Measurements from ENCODE around the gene ZNF575.

ZNF575 gene, protein sequence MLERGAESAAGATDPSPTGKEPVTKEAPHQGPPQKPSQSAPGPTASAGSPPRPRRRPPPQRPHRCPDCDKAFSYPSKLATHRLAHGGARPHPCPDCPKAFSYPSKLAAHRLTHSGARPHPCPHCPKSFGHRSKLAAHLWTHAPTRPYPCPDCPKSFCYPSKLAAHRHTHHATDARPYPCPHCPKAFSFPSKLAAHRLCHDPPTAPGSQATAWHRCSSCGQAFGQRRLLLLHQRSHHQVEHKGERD

DNA sequence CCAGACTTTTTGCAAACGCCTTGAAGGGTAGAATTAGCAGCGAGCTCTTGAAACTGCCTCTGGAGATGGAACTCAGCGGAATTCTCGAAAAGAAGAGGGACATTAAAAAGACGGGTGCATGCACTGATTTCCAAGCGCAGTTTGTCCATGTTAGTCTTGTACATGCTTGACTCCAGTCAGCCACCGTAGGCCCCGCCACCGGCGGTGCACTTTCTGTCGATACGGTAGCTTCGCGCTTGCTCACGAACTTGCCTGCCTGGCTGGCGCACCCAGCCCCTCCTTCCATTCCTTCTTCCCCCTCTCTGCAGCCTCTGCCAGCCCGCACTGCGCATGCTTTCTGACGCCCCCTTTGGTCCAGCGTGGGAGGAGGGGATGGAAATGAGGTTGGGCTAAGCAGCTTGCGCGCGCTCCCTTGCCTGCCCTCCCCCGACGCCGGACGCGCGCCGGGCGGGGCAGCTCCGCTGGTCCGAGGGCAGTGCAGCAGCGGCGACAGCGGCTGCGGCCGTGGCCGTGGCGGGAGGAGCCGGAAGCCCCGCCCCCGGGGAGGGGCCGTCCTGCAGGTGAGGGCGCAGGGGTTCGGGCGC lies at the start of gene ZNF575:
Gene ZNF575 (plus strand): TSS at position 227 of the 584 bp plus-strand sequence. CDS start 1,235 bp downstream, outside the sequence.
- H3K4me3 ChIP-seq (ENCODE audit: control insufficient read depth, low read depth, low read length), result peak within 1 kb of the TSS; percentile 66
- DNase-seq (ENCODE audit: low read depth), result peak; percentile 95
- TF ChIP-seq, protein P1, sequence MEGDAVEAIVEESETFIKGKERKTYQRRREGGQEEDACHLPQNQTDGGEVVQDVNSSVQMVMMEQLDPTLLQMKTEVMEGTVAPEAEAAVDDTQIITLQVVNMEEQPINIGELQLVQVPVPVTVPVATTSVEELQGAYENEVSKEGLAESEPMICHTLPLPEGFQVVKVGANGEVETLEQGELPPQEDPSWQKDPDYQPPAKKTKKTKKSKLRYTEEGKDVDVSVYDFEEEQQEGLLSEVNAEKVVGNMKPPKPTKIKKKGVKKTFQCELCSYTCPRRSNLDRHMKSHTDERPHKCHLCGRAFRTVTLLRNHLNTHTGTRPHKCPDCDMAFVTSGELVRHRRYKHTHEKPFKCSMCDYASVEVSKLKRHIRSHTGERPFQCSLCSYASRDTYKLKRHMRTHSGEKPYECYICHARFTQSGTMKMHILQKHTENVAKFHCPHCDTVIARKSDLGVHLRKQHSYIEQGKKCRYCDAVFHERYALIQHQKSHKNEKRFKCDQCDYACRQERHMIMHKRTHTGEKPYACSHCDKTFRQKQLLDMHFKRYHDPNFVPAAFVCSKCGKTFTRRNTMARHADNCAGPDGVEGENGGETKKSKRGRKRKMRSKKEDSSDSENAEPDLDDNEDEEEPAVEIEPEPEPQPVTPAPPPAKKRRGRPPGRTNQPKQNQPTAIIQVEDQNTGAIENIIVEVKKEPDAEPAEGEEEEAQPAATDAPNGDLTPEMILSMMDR (conservative IDR thresholded peaks at IDR 0.05; ENCODE audit: control insufficient read depth, insufficient read depth, low read depth, low read length), result no peak

DNA sequence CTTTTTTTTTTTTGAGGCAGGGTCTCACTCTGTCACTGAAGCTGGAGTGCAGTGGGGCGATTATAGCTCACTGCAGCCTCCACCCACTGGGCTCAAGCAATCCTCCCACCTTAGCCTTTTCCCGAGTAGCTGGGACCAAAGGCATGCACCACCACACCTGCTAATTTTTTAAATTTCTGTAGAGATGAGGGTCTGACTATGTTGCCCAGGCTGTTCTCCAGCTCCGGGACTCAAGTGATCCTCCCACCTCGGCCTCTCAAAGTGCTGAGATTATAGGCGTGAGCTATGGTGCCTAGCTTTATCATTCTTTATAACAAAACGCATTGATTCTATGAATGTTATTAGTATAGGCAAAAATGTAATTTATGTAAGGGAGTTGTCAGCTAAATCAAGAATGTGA lies 49.7 kb upstream of the ZNF575 start:
- H3K4me3 ChIP-seq (ENCODE audit: control insufficient read depth, low read depth, low read length), result no peak overlapping the region
- TF ChIP-seq, protein P1 (conservative IDR thresholded peaks at IDR 0.05; ENCODE audit: control insufficient read depth, insufficient read depth, low read depth, low read length), result no peak
- no peak for DNase-seq (ENCODE audit: low read depth)

DNA sequence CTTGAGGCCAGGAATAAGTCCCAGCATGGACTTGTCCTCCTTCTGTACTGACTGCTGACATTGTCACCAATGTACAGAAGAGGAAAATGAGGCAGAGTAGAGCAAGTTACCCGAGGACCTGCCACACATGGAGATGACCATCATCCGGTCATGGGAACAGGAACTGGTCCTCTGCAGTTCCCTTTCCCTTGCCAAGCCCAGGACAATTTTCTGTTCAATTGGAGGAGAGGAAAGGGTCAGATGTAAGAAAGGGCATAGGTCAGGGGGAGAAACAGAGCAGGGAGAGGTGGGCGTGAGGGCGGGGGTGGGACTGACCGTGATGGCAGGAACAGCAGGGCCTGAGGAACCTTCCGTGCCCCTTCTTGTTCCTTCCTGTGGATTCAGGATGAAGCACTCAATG lies 47.0 kb upstream of the ZNF575 start:
- TF ChIP-seq, protein P1 (conservative IDR thresholded peaks at IDR 0.05; ENCODE audit: control insufficient read depth, insufficient read depth, low read depth, low read length), result no peak
- no peak overlapping the region for H3K4me3 ChIP-seq (ENCODE audit: control insufficient read depth, low read depth, low read length)
- no peak for DNase-seq (ENCODE audit: low read depth)

DNA sequence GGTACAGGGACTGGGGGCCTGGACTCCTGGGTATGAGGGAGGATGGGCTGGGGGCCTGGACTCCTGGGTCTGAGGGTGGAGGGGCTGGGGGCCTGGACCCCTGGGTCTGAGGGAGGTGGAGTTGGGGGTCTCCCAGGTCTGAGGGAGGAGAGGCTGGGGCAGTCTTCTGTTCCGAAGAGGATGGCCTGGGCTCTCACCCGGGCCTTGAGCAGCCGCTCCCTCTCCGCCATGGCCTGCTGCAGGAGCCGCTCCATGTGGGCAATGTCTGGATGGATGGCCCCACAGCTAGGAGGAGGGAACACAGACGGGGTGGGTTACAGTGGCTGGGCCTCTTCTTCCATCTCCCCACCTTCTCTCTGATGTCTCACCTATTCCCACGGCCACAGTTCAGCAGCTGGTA lies 46.6 kb upstream of the ZNF575 start:
- no peak overlapping the region for H3K4me3 ChIP-seq (ENCODE audit: control insufficient read depth, low read depth, low read length)

DNA sequence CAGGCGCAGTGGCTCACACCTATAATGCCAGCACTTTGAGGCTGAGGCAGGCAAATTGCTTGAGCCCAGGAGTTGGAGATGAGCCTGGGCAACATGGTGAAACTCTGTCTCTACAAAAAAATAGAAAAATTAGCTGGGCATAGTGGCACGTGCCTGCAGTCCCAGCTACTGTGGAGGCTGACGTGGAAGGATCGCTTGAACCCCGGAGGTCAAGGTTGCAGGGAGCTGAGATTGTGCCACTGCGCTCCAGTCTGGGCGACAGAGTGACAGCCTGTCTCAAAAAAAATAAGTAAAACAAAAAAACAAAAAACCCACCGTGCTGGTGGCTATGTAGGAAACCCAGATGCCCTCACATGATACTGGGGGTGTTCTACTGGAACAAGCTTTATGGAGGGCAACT lies 44.8 kb upstream of the ZNF575 start:
- no peak for DNase-seq (ENCODE audit: low read depth)
- TF ChIP-seq, protein P1 (conservative IDR thresholded peaks at IDR 0.05; ENCODE audit: control insufficient read depth, insufficient read depth, low read depth, low read length), result no peak
- no peak overlapping the region for H3K4me3 ChIP-seq (ENCODE audit: control insufficient read depth, low read depth, low read length)

More for the DNA sequence above, 46.6 kb upstream of the ZNF575 start:
- no peak for DNase-seq (ENCODE audit: low read depth)
- TF ChIP-seq, protein P1 (conservative IDR thresholded peaks at IDR 0.05; ENCODE audit: control insufficient read depth, insufficient read depth, low read depth, low read length), result no peak

DNA sequence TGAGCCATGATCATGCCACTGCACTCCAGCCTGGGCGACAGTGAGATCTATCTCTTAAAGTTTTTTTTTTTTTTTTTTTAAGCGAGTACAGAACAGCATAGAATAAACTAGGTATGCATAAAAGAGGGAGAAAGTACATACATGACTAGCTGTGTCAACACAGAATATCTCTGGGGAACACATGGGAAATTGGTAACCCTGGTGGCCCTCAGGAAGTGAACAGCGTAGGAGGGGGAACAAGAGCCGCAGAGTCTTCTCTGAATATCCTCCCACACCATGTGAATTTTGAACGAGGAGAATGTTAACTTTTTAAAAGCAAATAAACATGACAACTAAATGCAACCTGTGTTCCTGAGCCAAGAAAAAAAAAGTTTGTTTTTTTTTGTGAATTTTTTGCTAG lies 43.7 kb upstream of the ZNF575 start:
- H3K4me3 ChIP-seq (ENCODE audit: control insufficient read depth, low read depth, low read length), result no peak overlapping the region
- TF ChIP-seq, protein P1 (conservative IDR thresholded peaks at IDR 0.05; ENCODE audit: control insufficient read depth, insufficient read depth, low read depth, low read length), result no peak
- DNase-seq (ENCODE audit: low read depth), result no peak
